Measurements from ENCODE around the gene TAS2R1. TPM values are rescaled to one million over a fixed set of nuclear protein-coding genes. Genes with fewer than 3 reads are reported as not detected.

Gene TAS2R1
- total RNA-seq, 1 experiment from 2014 or later = not detected

DNA sequence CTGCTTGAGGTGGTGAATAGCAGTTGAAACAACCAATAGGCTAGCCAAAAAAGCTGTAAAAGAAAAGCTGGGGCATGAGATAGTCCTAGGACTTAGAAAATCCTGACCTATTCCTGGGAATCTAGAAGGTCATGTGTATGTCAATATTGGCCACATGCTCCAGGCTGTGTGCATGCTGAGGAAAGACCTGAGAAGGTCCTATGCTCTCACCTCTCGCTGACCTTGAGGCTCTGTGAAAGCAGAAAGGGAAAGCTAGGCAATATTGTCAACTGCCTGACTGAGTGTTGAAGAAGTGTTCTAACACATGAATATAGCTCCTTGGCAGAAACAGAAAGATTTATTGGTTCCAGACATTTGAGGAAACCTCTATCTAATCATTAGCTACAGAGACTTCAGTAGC is 19.8 kb downstream of the TAS2R1 start:
- CTCF ChIA-PET = no interaction called here
- ATAC-seq (no peak), DNase-seq (ENCODE audit: low read depth, low spot score) (no peak)
- no peaks in the 10 kb centered on the region; a peak in 2 of 4 replicates for H3K9me3 ChIP-seq (ENCODE audit: control insufficient read depth in 1 of 2, insufficient read depth in 1 of 2, low read depth in 1 of 2, low read length in 2 of 2)
- no peak overlapping the region for H3K27ac ChIP-seq (ENCODE audit: low read depth, low read length)
- POLR2A ChIA-PET = no interaction called here
- H3K9ac ChIP-seq (ENCODE audit: low read length) = no peak overlapping the region
- no peak overlapping the region for H3K4me2 ChIP-seq (ENCODE audit: low read length)
- TF ChIP-seq, protein P1, sequence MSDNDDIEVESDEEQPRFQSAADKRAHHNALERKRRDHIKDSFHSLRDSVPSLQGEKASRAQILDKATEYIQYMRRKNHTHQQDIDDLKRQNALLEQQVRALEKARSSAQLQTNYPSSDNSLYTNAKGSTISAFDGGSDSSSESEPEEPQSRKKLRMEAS (IDR thresholded peaks at IDR 0.05) = no peak
- TF ChIP-seq SRF (IDR thresholded peaks at IDR 0.05; ENCODE audit: low read depth) (no peak), CBX3 (IDR thresholded peaks at IDR 0.05; ENCODE audit: low read depth) (no peak), CEBPB (IDR thresholded peaks at IDR 0.05; ENCODE audit: low read depth) (no peak), EZH2phosphoT487 (IDR thresholded peaks at IDR 0.05; ENCODE audit: borderline replicate concordance) (no peak), ZBTB33 (IDR thresholded peaks at IDR 0.05; ENCODE audit: extremely low read depth, insufficient replicate concordance, low read length) (no peak), EGR1 (IDR thresholded peaks at IDR 0.05; ENCODE audit: low read depth) (no peak), JUND (IDR thresholded peaks at IDR 0.05) (no peak), SP1 (IDR thresholded peaks at IDR 0.05; ENCODE audit: low read depth) (no peak), TCF7L2 (IDR thresholded peaks at IDR 0.05; ENCODE audit: borderline replicate concordance, extremely low read depth, insufficient read depth, insufficient read length) (no peak), YY1 (IDR thresholded peaks at IDR 0.05; ENCODE audit: extremely low read depth, insufficient replicate concordance, low read depth, low read length) (no peak), POLR2AphosphoS5 (IDR thresholded peaks at IDR 0.05; ENCODE audit: low read depth, low read length) (no peak), ATF3 (IDR thresholded peaks at IDR 0.05) (no peak), ZNF274 (IDR thresholded peaks at IDR 0.05; ENCODE audit: low read depth, low read length) (no peak), FOSL1 (IDR thresholded peaks at IDR 0.05; ENCODE audit: low read depth) (no peak), EZH2 (IDR thresholded peaks at IDR 0.05) (no peak), REST (IDR thresholded peaks at IDR 0.05; ENCODE audit: low read depth) (no peak), RAD21 (IDR thresholded peaks at IDR 0.05; ENCODE audit: low read depth) (no peak), ELF1 (IDR thresholded peaks at IDR 0.05; ENCODE audit: borderline replicate concordance, low read depth) (no peak)
- no TSS peak for BruUV-seq (replicated peaks)
- H3K79me2 ChIP-seq (ENCODE audit: insufficient read depth, low read length) = no peaks in the 10 kb centered on the region
- H3K4me3 ChIP-seq (replicated peaks in 1 of 2; ENCODE audit: low read depth in 1 of 2, low read length in 2 of 2) = no peak overlapping the region
- no peaks in the 10 kb centered on the region for H4K20me1 ChIP-seq (ENCODE audit: insufficient read depth)
- no peak overlapping the region for H2AFZ ChIP-seq (ENCODE audit: low read depth, low read length, poor library complexity, severe bottlenecking)
- H3K4me1 ChIP-seq (ENCODE audit: control insufficient read depth in 1 of 2, insufficient read depth in 2 of 2, low read length in 2 of 2) = no peaks in the 10 kb centered on the region
- H3K9me2 ChIP-seq (ENCODE audit: insufficient read depth) = no peaks in the 10 kb centered on the region
- no peaks in the 10 kb centered on the region for H3K27me3 ChIP-seq (ENCODE audit: insufficient read depth, low read length)
- RAD21 ChIA-PET (ENCODE audit: low non-redundant PET in 1 of 2, low total read pairs in 2 of 2, uncharacterized antibody in 2 of 2, unreplicated experiment in 2 of 2) = no interaction called here
- H3K36me3 ChIP-seq (ENCODE audit: control insufficient read depth in 1 of 2, insufficient read depth in 2 of 2, low read length in 2 of 2) = no peaks in the 10 kb centered on the region
- intact Hi-C loops (cut with micrococcal nuclease) = no loop called here

Measured in HCT116 (cell line).